ENCODE results near the gene PRMT1. TPM values are rescaled to one million over a fixed set of nuclear protein-coding genes. Genes with fewer than 3 reads are reported as not detected.

PRMT1 gene
- total RNA-seq, 1 experiment from 2014 or later: 505 TPM

- no peak overlapping the region for H2BK20ac ChIP-seq (ENCODE audit: low read depth, low read length, poor library complexity, severe bottlenecking)
- Mint-ChIP-seq H3K4me1 (peaks cover 23 to 41% of the 10 kb centered on the region in 2 experiments), H3K36me3 (ENCODE audit: insufficient read depth in 1 of 3, low read depth in 3 of 3) (peaks cover 47 to 82% (median 74%) of the 10 kb centered on the region in 3 experiments)
Measured at GRCh38 chr19:49660338-49660961, 16.6 kb upstream of the PRMT1 start.

More at GRCh38 chr19:49660338-49660961, 16.6 kb upstream of the PRMT1 start:
- H3K4ac ChIP-seq (ENCODE audit: low read depth, low read length): no peak overlapping the region
- H2BK12ac ChIP-seq (ENCODE audit: insufficient read length, low read depth, low read length): no peak overlapping the region
- no peaks in the 10 kb centered on the region for H3K79me1 ChIP-seq (ENCODE audit: insufficient read depth, low read depth, low read length, poor library complexity, severe bottlenecking)
- no peak overlapping the region for H2BK120ac ChIP-seq (ENCODE audit: low read depth, low read length, poor library complexity, severe bottlenecking)
- H4K8ac ChIP-seq (replicated peaks; ENCODE audit: insufficient read length, low read depth, low read length): no peak overlapping the region
- H3K9me3 ChIP-seq (ENCODE audit: control insufficient read depth, low read depth, low read length): no peaks in the 10 kb centered on the region
- no peaks in the 10 kb centered on the region for H3K4me1 ChIP-seq (ENCODE audit: insufficient read depth, low read length)
- peaks cover 11% of the 10 kb centered on the region for H3K23me2 ChIP-seq (ENCODE audit: insufficient read length, low read depth, low read length, poor library complexity, severe bottlenecking)
- TF ChIP-seq CTCF (conservative IDR thresholded peaks at IDR 0.05): no peak
- H2AK5ac ChIP-seq (ENCODE audit: insufficient read length, low read length): no peak overlapping the region
- no peak overlapping the region for H3K18ac ChIP-seq (ENCODE audit: insufficient read length, low read depth, low read length)
- H3K9ac ChIP-seq (ENCODE audit: extremely low read depth, insufficient read length, low read length): no peak overlapping the region
- no peak overlapping the region for H4K5ac ChIP-seq (ENCODE audit: insufficient read length, low read depth, low read length)
- Mint-ChIP-seq H3K27ac (no peak overlapping the region), H3K4me3 (no peak overlapping the region), H3K27me3 (ENCODE audit: low read depth) (peaks cover 1% of the 10 kb centered on the region; the same call in 1 of the 2 replicates), H3K9me3 (peaks cover 7% of the 10 kb centered on the region in 2 experiments)
- WGBS (ENCODE audit: extremely low coverage, insufficient read length, low lambda C conversion rate): no CpG with 5 or more reads among the region's 15 CpGs
- no peak overlapping the region for H3T11ph ChIP-seq (ENCODE audit: low read length)
- H3K27me3 ChIP-seq (ENCODE audit: insufficient read depth, low read length): no peaks in the 10 kb centered on the region
- no peaks in the 10 kb centered on the region for H4K20me1 ChIP-seq (ENCODE audit: control insufficient read depth, insufficient read depth, insufficient read length)
- no peaks in the 10 kb centered on the region for H3K79me2 ChIP-seq (ENCODE audit: insufficient read depth, low read length)
- H3K56ac ChIP-seq (ENCODE audit: insufficient read length, low read depth, low read length): no peak overlapping the region
- no peak for DNase-seq
- no peak overlapping the region for H2BK15ac ChIP-seq (ENCODE audit: low read depth, low read length)
- no peak overlapping the region for H4K91ac ChIP-seq (ENCODE audit: insufficient read length, low read depth, low read length)
- no peak overlapping the region for H3K27ac ChIP-seq (ENCODE audit: insufficient read length, low read depth, low read length)
- H2BK5ac ChIP-seq (ENCODE audit: insufficient read length, low read length): no peak overlapping the region
- no peak overlapping the region for H3K23ac ChIP-seq (ENCODE audit: insufficient read length, low read depth, low read length)
- H3K14ac ChIP-seq (ENCODE audit: insufficient read depth, low read length): no peak overlapping the region
- H3K4me2 ChIP-seq (ENCODE audit: insufficient read depth, insufficient read length, low read length): no peak overlapping the region
- H2AFZ ChIP-seq (ENCODE audit: low read length): no peak overlapping the region

Data from H9 (cell line).